GM18867 (cell line): Measurements from ENCODE around the gene INTS4.
"Not testable (repeated sequence)": the region's sequence is repeated elsewhere in the genome, so short reads cannot be mapped to it uniquely, and the experiment has no call there.

Experiments used
- ATAC-seq: cut with Tn5 transposase; IDR thresholded peaks from one replicate; pipeline ENCODE4 v1.9.1; 2021; ENCODE audit warnings: mild to moderate bottlenecking, moderate library complexity; ENCODE audit not compliant: unreplicated experiment

The INTS4 gene

GRCh38 chr11:78025378-78025777 is 30.9 kb upstream of the INTS4 start:
- ATAC-seq: no peak

DNA sequence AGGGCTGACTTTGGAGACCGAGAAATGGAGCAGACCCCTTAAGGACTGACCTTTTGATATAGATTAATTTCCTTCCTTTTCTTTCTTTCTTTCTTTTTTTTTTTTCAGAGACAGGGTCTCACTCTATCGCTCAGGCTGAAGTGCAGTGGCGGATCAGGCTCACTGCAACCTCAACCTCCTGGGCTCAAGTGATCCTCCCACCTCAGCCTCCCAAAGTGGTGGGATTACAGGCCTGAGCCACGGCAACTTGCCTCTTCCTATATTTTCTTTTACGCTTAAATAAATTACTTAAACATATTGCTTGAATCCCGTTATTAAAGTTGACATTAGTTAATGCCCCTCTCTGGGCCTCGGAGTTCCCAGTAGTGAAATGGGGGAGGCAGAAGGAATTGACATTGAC is 29.0 kb upstream of the INTS4 start:
- ATAC-seq: no peak

- no peak for ATAC-seq
These were observed 28.2 kb upstream of the INTS4 start, which contains the start of gene KCTD14 for GRCh38 chr11:78022397-78023396. Gene KCTD14 (minus strand): TSS chr11:78023276. CDS start chr11:78023249, 27 bp downstream.

GRCh38 chr11:78021611-78022010 is 27.1 kb upstream of the INTS4 start:
- no peak for ATAC-seq

- ATAC-seq: no peak
These were observed 25.8 kb upstream of the INTS4 start for GRCh38 chr11:78020246-78020645.

DNA sequence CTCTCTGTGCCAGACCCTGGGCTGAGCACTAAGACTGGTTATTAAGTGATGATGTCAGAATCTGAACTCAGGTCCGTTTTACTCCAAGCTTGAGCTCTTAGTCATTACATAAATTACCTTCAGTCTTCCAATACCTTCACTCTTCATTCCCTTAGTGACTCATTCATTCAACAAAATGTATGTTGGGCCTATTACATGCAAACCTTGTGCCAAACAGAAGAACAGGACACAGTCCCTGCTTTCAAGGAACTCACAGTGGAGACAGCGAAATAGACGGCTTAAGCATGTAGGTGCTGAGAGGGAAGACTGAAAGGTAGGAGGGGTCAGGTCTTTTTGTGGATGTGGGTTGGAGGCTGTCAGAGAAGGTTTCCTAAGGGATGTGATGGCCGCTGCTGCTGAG is 25.3 kb upstream of the INTS4 start:
- ATAC-seq: no peak

DNA sequence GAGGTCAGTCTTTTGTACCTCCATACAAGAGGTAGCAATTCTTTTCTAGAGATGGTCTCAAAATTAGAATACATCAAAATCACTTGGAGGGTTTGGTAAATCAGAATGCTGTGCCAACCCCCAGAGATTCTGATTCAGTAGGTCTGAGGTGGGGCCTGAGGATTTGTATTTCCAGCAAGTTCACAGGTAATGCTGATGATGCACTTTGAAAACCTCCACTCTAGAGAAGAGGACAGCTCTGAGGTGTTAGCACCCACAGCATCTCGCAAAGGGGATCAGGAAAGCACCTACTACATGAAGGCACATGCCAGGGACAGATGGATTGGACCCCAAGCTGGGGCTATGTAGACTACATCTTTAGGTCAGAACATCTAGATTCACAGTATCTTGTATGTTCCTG is 21.4 kb upstream of the INTS4 start:
- ATAC-seq: no peak

GRCh38 chr11:78014937-78015520 is 20.6 kb upstream of the INTS4 start:
- not testable (repeated sequence) for ATAC-seq

GRCh38 chr11:78011301-78011700 is 16.8 kb upstream of the INTS4 start:
- no peak for ATAC-seq

DNA sequence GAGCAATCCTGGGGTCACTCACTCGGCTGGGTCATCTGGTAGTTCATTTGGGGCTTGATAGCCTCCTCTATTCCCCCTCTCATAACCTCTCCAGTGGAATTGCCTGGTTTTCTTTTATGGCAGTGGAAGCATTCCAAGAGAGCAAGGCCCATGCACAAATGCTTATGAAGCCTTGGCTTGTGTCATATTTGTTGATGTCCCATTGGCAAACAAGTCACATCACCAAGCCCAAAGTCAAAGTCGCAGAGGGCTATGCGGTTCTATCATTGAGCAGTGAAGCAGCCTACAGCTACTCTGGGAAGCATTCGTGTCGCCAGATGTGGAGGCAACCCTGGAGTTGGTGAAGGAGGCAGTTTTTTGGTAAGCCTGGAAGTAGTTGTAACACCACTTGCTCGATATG is 16.3 kb upstream of the INTS4 start:
- ATAC-seq: no peak

GRCh38 chr11:78010304-78010703 is 15.8 kb upstream of the INTS4 start:
- ATAC-seq: no peak

GRCh38 chr11:78009062-78009461 is 14.6 kb upstream of the INTS4 start:
- no peak for ATAC-seq

DNA sequence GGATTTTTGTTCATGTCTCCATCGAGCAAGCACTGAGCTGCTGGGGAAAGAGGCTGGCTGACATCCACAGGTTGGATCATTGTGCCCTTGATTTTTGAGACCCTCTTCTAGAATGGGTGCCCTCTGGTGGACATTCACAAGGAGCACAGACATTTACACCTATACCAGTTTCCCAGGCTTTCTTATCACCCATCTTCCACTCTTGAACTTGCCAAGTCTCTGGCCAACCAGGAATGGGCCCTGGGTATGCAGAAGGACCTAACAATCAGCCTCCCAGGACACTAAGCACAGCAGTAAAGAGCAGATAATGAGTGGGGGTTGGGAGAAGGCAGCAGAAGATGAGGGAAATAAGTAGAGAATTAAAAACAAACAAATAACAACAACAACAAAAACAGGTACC is 5.7 kb upstream of the INTS4 start:
- peak; percentile 66 for ATAC-seq

GRCh38 chr11:77999446-78000030 is 5.1 kb upstream of the INTS4 start:
- no peak for ATAC-seq

GRCh38 chr11:77993902-77994301 is 566 bp downstream of the INTS4 start:
- ATAC-seq: no peak

- ATAC-seq: no peak
These were observed 3.5 kb downstream of the INTS4 start for GRCh38 chr11:77990981-77991380.

DNA sequence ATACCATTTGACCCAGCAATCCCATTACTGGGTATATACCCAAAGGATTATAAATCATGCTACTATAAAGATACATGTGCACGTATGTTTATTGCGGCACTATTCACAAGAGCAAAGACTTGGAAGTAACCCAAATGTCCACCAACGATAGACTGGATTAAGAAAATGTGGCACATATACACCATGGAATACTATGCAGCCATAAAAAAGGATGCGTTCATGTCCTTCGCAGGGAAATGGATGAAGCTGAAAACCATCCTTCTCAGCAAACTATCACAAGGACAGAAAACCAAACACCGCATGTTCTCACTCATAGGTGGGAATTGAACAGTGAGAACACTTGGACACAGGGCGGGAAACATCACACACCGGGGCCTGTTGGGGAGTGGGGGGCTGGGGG is 8.0 kb downstream of the INTS4 start:
- ATAC-seq: not testable (repeated sequence)

- no peak for ATAC-seq
These were observed 13.0 kb downstream of the INTS4 start for GRCh38 chr11:77981346-77981947.

DNA sequence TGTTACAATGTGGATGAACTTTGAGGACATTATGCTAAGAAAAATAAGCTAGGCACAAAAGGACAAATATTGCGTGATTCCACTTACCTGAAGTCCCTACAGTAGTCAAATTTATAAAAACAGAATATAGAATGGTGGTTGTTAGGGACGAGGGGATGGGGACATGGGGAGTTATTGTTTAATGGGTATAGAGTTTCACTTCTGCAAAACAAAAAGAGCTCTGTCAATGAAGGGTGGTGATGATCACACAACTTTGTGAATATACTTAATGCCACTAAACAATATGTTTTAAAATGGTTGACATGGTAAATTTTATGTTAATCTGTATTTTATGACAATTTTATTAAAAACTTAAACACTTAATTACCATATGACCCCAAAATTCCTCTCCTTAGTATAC is 26.1 kb downstream of the INTS4 start:
- ATAC-seq: no peak

DNA sequence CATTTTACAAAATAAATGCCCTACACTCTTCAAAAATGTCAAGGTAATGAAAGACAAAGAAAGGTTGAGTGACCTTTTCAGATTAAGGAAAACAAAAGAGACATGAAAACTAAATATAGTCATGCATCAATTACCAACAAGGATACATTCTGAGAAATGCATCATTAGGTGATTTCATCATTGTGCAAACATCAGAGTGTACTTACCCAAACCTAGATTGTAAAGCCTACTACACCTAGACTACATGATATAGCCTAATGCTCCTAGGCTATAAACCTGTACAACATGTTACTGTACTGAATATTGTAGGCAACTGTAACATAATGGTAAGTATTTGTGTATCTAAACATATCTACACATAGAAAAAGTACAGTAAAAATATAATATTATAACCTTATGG is 26.7 kb downstream of the INTS4 start:
- no peak for ATAC-seq

DNA sequence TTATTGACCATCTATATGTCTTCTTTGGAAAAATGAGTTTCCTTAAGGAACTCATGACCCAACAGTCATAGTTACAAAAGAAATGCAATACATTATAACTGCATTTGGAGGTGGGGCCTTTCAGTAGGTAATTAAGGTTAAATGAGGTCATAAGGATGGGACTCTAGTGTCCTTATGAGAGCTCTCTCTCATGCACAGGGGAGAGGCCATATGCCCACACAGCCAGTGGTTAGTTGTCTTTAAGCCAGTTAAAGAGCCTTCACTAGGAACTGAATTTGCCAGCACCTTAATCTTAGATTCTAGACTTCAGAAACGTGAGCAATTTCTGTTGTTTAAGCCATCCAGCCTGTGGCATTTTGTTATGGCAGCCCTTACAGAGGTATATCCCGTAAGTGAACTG is 27.3 kb downstream of the INTS4 start:
- no peak for ATAC-seq
